ENCODE results near the gene JPH4. TPM values are rescaled to one million over a fixed set of nuclear protein-coding genes. Genes with fewer than 3 reads are reported as not detected.

The JPH4 gene
- total and polyA plus RNA-seq, 2 of the 8 experiments (the other 6 are each of a cell fraction or from before 2014, with no cell fraction given), result 23.9 to 46.7 TPM

- H3K27ac ChIP-seq (ENCODE audit: low read depth, low read length), result no peak overlapping the region
- H3K14ac ChIP-seq (ENCODE audit: insufficient read length), result no peak overlapping the region
- no peaks in the 10 kb centered on the region for H3K27me3 ChIP-seq (replicated peaks in 1 of 4; ENCODE audit: control insufficient read depth in 3 of 4, extremely low read depth in 1 of 4, insufficient read depth in 3 of 4, low read length in 3 of 4)
- H3K79me1 ChIP-seq (ENCODE audit: low read depth, low read length), result no peaks in the 10 kb centered on the region
- no peak overlapping the region for H2BK120ac ChIP-seq (replicated peaks; ENCODE audit: low read depth, low read length)
- no peak overlapping the region for H2BK20ac ChIP-seq (ENCODE audit: low read length)
- no peak overlapping the region for H4K91ac ChIP-seq (replicated peaks; ENCODE audit: insufficient read length, low read length)
- no peak overlapping the region for H2BK5ac ChIP-seq (ENCODE audit: low read depth, low read length)
- WGBS, 2 experiments (ENCODE audit: extremely low coverage in 1 of 2, insufficient coverage in 1 of 2, insufficient read length in 1 of 2, insufficient replicate concordance in 2 of 2, low coverage in 1 of 2, low lambda C conversion rate in 2 of 2, missing lambda C conversion rate in 1 of 2), result 91% methylated on average over 14 of the region's 14 CpGs; no CpG with 5 or more reads in 1 of the 2 experiments
- H2AK5ac ChIP-seq (ENCODE audit: low read depth, low read length), result no peak overlapping the region
- H4K8ac ChIP-seq (ENCODE audit: extremely low read depth, insufficient read depth, low read length), result no peak overlapping the region; the same call in 1 of the 2 replicates
- no peak for TF ChIP-seq GABPA (IDR thresholded peaks at IDR 0.05; ENCODE audit: borderline replicate concordance, insufficient read depth, low read length)
- TF ChIP-seq POLR2AphosphoS5 (IDR thresholded peaks at IDR 0.05; ENCODE audit: low read depth, low read length), result peak; percentile 39; the same call in 1 of the 2 replicates
- H3K56ac ChIP-seq (replicated peaks; ENCODE audit: insufficient read length, low read depth, low read length), result no peak overlapping the region
- H3K4me1 ChIP-seq (replicated peaks in 1 of 4; ENCODE audit: control insufficient read depth in 3 of 4, insufficient read depth in 4 of 4, low read length in 3 of 4), result peaks cover 3 to 18% (median 5%) of the 10 kb centered on the region in 4 experiments; a peak in 6 of 7 replicates
- H3K18ac ChIP-seq (ENCODE audit: extremely low read depth, low read length), result no peak overlapping the region
- H3K9ac ChIP-seq (replicated peaks in 1 of 4; ENCODE audit: extremely low read depth in 1 of 4, low read depth in 3 of 4, low read length in 3 of 4), result no peak overlapping the region
- DNase-seq (ENCODE audit: low read depth in 1 of 2, low spot score in 2 of 2) (no peak), FAIRE-seq (no peak)
- no peak overlapping the region for H3K4me3 ChIP-seq (ENCODE audit: extremely low read depth in 1 of 4, insufficient read depth in 2 of 4, low read depth in 3 of 4, low read length in 4 of 4)
- peaks cover 11 to 30% (median 17%) of the 10 kb centered on the region in 4 experiments; a peak in 7 of 8 replicates for H3K36me3 ChIP-seq (ENCODE audit: control insufficient read depth in 2 of 4, insufficient read depth in 4 of 4, low read length in 3 of 4)
- H2AFZ ChIP-seq (ENCODE audit: low read length), result no peak overlapping the region
- H3K23me2 ChIP-seq (ENCODE audit: low read depth, low read length), result peaks cover 7% of the 10 kb centered on the region; the same call in 1 of the 2 replicates
- H3K4ac ChIP-seq (replicated peaks; ENCODE audit: insufficient read length, low read depth, low read length), result no peak overlapping the region
- no peaks in the 10 kb centered on the region for H3K79me2 ChIP-seq (ENCODE audit: control insufficient read depth in 1 of 2, insufficient read depth in 2 of 2, low read length in 2 of 2)
- no peaks in the 10 kb centered on the region for H3K9me3 ChIP-seq (ENCODE audit: insufficient read depth in 2 of 2, low read depth in 1 of 2, low read length in 1 of 2)
- H4K5ac ChIP-seq (ENCODE audit: insufficient read length, low read depth, low read length), result no peak overlapping the region
- no peak overlapping the region for H2BK12ac ChIP-seq (ENCODE audit: low read depth, low read length)
- peaks cover 0 to 5% of the 10 kb centered on the region in 2 experiments for H4K20me1 ChIP-seq (replicated peaks in 1 of 2; ENCODE audit: control insufficient read depth in 1 of 2, insufficient read depth in 2 of 2, low read length in 2 of 2)
- no peak overlapping the region for H3K23ac ChIP-seq (ENCODE audit: insufficient read length)
- no peak overlapping the region for H3K4me2 ChIP-seq (ENCODE audit: insufficient read depth in 1 of 2, low read depth in 2 of 2, low read length in 2 of 2)
- H2BK15ac ChIP-seq (ENCODE audit: low read length), result no peak overlapping the region
- ChIA-PET POLR2A (ENCODE audit: partially characterized antibody) (interaction anchor here (1.1 to 52.7 kb wide), 4 partner anchors 10 to 85 kb away, joined by 3 to 1523 read pairs (median 478); partner anchors contain the start of genes JPH4, NGDN and ZFHX2), CTCF (ENCODE audit: partially characterized antibody) (interaction anchor here (0.8 to 70.5 kb wide), 13 partner anchors 9 to 411 kb away, joined by 3 to 2092 read pairs (median 5); partner anchors contain the start of gene NGDN)
Observed at GRCh38 chr14:23563473-23564180, 15.0 kb downstream of the JPH4 start.

All from H1 (cell line).